Stimulated activated CD4-positive, alpha-beta T cell treated with anti-CD3 and anti-CD28 coated beads, Interleukin-2, amount 100 ng/mL, for 24 hours (primary cell): ENCODE results near the gene ITPRID1.

ENCODE experiments used
- DNase-seq, 2 donors: peaks; one replicate each; pipeline ENCODE4 v3.0.0-alpha.2; 2020

ITPRID1 gene

DNA sequence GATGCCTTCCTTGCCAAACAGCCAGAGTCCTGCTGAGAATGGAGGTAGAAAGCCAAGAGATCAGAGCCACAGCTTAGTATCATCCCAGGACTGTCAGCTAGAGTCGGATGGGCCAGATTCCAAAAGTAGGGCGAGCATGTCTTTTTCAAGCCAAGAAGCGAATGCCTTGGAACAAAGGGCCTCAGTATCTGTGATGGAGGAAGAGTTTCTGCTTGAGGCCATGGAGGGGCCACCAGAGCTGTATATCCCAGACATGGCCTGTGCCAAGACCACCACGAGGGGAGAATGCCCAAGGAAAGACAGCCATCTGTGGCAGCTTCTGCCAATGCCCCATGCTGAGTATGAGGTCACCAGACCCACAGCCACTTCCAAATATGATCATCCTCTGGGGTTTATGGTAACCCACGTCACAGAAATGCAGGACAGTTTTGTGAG is 128.8 kb downstream of the ITPRID1 start:
- no peak for DNase-seq

DNA sequence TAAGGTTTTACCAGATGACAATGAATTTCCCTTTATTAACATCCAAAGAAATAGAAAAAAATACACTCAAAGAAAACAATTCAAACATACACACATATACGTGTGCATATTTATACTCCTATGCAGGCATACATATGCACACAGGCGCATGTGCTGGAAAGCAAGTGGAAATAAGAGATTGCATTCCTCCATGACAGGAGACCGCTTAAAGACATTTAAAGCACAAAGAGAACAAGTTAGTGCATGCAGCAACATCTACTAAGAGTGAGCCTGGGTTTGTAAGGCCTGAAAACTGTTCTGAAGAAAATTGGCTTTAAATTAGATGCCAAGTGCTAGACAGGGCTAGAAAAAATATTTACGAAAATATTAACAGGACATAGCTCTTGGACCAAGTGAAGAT is 133.1 kb downstream of the ITPRID1 start:
- no peak for DNase-seq

DNA sequence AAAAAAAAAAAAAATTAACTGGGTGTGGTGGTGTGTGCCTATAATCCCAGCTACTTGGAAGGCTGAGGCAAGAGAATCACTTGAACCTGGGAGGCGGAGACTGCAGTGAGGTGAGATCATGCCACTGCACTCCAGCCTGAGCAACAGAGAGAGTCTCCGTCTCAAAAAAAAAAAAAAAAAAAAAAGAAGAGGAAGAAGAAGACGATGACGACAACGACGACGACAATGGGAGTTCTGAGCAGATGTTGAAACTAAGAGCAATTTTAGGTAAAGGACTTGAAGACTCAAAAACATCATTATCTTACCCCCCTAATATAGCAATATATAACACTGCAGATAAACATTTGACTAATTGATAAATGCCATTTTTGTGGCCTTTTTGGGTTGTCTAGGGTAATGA is 133.6 kb downstream of the ITPRID1 start:
- DNase-seq = no peak

DNA sequence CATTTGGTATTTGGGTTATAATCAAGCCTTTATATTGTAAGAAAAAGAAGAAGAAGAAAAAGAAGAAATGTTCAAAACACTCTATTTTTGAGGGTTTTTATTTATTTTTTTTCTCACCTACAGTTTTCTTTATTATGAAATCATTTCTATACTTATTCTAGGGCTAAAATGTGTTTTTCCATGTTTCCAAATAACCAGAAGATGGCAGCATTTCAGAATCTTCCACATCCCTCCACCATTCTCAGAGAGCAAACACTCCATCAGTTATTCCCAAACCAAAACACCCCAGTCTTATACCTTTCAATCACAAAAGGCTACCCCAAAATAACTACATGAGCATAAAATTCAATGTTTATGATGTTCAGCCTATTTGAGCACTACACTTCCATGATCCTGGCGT is 134.4 kb downstream of the ITPRID1 start:
- DNase-seq = no peak

DNA sequence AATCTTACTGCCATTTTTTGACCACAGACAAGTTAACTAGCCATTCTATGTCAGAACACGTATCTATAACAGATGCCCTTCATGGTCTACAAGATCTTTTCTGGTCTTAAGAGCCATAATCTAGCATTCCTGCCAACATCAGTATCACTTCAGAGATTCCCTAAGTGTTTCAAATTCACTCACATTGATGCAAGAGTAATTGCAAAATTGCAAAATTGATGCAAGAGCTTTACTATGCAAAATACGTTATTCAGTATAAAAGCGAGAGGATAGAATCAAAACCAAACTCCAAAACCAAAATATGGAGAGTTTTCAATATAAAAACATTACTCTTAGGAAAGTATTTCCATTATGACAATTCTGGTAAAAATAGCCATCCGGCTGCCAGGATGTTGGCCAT is 135.0 kb downstream of the ITPRID1 start:
- DNase-seq = no peak

DNA sequence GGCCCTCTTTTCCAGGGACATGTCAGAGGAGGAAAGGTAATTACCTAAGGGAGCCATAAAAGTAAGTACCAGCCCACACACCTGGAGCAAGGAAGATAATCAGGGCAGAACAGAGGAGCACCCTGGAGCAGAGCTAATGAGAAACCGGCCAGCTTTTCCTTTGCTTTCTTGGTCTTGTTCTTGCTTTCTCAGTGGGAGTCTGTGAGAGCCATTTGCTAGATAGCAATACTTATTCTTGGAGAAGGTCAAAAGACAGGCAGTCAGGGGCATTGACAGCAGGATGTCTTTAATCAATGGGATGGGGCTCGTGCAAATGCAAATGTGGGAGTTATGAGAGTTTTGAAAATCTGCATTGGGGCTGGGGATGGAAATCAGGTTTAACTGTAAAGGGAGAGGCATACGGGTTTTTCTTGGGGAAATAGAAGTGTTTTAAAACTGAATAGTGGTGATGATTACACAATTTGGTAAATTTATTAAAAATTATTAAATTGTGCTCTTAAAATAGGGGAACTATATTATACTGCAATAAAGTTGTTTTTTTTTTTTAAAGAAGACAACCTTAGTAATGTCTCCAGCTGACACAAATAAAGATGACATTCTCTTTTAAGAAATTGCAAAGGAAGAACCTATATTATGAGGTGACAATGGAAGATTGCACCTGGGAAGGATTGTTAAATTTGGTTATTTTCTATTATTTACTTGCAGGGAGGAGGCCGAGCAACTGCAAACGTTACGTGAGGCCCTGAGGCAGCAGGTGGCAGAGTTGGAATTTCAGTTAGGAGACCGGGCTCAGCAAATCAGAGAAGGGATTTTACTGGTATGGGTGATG is 137.6 kb downstream of the ITPRID1 start:
- no peak for DNase-seq

DNA sequence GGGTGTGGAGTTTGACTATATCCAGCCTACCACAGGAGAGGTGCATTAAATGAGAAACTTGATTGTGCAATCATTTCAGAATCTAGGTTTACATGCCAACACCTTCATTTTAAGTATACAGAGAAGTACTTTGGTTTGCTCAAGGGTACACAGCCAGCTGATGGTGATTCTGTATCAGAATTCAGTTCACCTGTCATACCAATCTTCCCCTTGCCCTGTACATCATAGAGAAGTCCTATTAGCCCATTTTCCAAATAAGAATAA is 138.1 kb downstream of the ITPRID1 start:
- no peak for DNase-seq

DNA sequence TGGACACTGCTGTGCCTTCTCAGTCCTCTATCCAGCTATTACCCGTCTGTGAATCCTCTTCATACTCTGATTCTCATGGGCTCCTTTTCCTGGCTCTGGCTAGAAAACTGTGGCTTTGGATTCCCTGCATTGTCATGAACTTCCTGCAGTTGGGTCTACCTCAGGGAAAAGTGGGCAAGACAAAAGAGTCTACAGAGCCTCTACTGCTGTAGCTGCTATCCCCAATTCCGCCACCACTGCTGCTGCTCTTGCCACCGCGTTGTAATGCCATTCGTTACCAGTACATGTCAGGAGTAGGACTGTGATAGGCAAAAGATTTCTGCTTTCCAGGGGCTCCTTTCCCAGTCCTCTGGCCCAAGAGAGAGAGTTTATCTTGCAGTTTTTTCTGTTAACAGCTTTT is 149.2 kb downstream of the ITPRID1 start:
- no peak for DNase-seq

DNA sequence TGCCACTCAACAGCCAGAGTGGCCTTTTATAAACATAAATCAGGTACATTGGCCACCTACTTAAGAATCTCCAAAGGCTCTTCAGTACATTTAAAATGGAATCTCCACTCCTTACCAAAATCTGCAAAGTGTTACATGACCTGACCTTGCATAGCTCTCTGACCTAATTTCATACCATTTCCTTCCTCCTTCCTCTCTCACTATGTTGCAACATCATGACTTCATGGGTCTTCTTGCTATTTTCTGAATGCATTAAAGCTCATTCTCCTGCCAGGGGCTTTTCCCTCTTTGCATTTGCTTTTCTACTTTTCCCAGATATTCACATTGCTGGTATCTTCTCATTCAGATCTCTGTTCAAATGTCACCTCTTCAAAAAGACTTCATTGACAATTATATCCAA is 151.0 kb downstream of the ITPRID1 start:
- DNase-seq = no peak

DNA sequence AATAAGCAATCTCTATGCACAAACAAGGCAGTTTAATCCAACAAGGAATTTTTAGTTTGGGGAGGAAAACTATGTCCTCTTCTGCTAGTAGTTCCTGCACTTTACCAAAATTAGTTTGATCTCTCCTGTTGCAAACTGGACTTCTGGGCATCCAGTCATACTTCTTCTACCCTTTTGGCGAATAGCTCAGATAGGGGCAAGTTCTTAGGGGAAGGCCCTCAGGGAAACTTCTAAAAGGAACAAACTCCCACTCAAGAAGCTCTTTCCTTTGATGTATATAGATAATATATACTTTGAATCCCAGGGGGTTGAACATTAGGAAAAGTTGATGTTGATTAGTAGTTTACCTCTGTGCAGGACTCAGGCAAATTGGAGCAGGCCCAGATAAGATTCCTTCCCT is 151.7 kb downstream of the ITPRID1 start:
- no peak for DNase-seq

DNA sequence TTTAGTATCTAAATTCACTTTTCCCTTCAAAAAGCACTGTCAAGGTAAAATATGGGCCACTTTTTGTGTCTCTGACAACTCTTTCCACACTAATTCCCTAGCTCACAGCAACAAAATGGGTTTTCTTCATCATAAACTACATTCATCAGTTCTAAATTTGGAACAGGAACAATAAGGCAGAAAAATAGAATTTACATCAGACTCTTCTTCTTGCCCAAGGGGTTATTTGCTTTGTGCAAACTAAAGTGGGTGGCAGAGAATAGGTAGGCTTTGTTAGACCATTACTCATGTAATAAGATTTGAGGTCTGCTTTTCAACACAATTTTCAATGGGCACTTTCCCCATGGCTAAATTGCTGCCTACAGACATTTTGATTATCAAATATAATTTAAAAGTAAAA is 155.6 kb downstream of the ITPRID1 start:
- DNase-seq = no peak

DNA sequence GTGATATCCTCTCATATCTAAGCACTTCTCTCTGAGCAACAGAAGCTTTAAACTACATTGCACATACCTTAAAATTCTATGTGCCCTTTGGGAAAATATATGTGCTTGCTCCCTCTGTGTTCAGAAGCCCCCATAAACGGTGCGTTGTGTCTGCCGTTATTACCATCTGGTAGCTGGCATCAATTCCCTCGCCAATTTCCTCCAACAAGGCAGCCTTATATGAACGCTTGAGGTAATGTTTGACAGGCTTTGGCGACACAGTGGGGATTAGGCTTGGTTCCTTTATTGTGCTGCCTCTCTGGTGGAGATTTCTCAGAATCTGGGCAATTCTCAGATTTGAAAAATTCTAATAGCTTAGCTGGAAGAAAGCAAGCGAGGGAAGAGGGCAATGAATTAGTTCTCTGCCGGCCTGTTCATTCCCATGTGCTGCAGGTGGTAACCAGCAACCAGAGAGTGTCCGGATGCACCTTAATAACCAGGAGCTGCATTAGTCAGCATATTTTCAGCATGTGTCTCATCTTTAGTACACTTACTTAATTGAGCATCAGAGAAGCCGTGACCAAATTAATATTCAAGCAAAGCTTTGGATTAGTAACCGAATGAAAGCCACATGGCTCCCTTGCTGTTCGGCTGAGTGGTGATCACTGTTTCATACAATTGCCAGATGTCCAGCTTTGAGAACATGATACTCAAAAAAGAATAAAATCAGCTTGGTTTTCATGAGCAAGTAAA is 165.8 kb downstream of the ITPRID1 start:
- DNase-seq = no peak

DNA sequence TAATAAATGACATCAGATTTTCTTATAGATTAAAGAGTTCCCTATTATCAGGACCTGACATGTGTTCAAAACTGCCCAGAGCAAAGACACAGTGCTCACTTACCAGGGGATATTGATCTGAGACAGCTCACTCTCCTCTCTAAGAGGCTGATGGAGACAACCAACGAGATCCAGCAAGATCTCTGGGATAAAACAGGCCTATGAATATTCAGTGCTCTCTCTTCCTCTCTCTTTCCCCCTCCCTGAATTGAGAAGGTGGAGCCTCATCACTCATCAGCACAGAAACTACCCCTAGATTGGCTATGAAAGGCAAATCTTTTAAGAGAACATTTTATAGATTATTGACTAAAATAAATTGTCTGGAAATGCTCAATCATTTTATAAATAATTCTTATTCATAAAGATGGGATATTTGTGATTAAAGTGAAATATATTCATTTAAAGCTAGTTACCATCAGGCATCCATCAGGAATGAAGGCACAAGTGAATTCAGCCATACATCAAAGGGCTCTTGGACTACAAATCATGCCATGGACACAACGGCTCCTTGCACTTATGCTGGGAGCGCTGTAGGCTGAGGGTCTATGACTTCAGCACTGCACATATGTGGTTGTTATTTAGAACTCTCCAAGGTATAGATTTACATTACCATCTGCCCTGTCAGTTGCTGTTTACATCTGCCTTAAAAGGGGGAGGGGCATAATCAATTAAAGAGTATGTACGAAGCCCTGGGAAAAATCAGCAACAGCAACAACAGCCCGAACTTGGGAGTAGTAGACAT is 169.7 kb downstream of the ITPRID1 start:
- no peak for DNase-seq

DNA sequence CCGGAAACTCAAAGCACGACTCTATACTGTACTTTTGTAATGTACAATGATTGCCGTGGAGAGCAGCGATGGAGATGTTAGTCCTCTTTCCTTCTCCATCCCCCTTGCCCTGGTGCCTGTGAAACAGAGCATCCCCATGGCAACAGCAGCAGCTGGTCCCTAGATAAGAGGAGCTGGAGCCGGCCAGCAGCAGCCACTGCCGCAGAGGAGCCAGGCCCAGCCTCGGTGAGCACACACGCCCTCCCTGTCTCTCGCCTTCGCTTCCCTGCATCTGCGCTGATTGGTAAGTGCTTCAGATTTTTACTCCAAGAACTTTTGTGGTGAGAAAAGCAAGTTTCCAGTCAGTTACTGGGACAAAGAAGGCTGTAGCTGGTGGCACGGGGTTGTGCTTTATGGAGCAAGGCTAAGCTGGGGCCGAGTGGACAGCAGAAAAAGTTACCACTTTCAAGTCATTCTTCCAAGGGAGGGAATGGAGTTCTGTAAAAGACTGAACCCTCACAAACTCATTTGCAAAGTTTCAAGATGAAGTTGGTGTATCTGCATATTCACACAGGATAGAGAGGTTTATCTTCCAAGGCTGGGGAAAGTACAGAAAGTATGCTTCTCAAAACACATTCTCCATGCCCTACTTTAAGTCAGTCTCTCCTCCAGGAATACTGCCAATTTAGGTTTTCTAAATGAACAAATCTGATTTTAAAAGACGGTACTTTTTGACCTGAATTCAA is 173.3 kb downstream of the ITPRID1 start, which contains the start of gene PPP1R17:
PPP1R17 (plus strand) TSS at position 192 of the 725 bp plus-strand sequence. CDS start 5,227 bp downstream, outside the sequence.
- no peak for DNase-seq

DNA sequence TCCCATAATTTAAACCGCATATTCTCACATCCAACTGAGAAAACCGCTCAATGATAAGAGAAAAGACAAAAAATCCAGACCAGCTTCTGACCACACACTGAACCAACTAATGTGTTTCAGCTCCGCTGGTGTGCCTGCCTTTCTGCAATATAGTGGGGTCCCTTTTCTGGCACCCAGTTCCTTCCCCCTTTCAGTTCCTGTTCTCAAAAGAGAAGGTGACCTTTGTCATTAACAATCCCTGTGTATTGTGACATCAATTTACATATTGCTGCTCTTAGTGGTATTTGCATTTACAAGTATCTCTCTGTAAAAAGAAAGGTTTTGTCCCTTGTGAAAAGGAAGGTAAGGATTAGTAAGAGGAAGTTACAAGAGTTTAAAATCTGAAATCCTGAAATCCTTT is 174.5 kb downstream of the ITPRID1 start:
- DNase-seq = no peak

DNA sequence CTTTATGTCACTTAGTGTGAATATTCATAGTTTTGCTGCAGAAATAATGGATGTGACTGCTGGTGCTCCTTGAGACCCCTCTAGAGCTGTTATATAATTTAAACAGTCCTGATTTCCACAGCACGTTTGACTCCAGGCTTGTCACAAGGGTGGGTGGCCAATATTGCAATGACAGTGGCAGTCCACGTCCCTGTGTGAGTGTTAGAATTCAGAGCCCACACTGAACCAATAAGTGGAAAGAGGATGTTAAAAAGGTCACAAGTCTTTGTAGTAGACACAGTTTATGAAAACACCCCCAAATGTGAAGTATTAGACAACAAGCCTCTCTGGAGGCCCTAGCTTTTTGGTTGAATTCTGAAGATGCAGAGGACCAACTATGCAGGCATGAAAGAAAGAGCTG is 175.1 kb downstream of the ITPRID1 start:
- no peak for DNase-seq

DNA sequence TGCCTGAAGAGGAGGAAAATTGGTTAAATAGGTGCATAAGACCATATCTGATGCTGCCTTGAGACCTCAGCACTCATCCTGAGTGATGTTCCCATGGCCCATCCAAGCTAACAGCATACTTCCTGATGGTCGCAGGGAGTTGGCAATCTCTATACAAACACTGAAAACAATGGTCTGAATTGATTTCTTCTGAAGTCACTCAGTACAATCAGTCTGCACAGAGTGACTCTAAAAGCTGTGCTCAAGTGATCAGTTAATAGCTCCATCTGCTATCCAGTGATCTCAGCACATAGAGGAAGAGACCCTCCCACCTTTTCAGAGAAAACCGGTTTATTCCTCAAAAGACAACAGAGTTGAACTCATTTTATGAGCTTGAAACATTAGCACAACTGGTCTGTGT is 177.0 kb downstream of the ITPRID1 start:
- DNase-seq = no peak

DNA sequence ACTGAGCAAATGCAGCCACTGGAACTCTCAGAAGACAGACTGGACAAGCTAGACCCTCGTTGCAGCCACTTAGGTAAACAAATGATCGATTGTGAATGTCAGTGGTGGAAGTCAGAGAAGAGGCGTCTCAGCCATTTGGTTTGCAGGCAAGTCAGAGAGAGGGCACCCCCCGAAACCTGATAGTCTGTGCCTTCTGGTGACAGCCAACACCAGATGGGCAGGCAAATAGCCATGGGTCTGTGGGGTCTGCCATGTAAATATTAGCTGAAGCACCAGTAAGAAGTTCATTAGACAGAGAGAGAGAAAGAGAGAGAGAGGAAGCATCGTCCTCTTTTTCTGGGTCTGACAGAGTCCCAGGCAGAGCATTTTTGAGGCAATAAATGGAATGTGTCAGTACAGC is 178.6 kb downstream of the ITPRID1 start:
- DNase-seq = no peak

DNA sequence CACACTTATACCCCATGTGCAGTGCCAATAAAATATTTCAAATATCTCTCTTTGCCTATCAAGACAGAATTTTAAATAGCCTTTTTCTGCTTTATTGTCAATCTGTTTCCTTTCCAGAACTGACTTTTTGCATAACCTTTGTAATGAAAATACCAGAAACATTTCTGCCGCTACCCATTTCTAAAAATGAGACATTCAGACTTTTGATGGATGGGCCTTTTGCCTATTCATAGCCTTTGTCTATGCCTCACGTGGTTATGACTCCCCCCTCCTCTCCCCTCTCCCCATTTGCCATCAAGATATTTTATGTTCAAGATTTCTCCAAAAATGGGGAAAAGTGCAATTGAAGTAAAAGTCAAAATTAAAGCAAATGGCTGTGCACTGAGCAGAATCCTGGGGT is 179.0 kb downstream of the ITPRID1 start:
- DNase-seq = no peak

DNA sequence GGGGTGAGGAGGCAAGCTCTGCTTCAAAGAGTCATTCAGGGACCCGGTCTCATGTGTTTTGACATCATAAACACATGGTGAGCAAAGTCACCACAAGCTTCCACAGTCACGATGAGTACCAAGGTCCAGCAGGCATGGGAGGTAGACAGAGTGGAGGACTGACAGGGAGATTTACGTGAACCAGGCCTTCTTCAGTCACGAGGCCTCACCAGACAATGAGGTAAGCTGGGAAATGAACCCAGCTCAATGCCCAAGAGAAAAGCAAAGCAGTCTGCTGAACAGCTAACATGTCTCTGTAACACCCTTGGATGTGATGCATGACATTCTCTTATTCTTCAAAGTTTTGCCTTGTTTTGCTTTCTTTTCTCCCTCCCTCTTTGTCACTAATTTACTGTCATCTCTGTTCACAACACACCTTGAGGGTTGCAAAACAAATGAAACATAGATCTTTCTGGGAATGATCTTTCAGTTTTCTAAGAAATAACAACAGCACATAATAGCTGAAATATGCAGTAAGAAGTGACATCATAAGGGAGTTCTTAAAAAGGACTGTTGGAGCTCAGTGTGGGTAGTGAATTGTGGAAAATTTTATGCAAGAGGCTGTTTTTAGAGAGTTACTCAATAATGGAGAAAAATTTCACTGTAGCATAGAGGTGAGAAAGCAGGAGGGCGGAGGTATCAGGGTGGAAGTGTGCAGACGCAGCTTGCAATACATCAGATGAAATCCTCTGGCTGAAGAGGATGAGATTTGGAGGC is 182.1 kb downstream of the ITPRID1 start:
- no peak for DNase-seq

DNA sequence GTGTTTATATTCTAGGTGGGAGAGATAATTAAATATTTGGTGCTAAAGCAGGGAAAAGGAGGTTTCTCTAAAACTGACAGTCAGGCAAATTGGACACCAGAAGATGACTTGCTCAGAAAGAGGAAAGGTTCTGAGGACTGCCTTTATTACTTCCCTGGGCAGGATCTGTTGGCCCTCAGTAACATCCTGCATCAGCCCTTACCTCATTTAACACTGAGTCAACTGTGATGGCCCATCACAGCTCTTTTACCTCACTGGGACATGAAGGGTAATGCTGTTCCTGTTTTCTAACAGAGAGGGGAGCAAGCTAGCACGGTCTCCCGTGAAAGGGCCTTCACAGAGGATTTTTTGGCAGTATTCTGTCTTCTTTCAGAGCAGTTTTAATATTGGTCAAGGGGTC is 185.2 kb downstream of the ITPRID1 start:
- no peak for DNase-seq

DNA sequence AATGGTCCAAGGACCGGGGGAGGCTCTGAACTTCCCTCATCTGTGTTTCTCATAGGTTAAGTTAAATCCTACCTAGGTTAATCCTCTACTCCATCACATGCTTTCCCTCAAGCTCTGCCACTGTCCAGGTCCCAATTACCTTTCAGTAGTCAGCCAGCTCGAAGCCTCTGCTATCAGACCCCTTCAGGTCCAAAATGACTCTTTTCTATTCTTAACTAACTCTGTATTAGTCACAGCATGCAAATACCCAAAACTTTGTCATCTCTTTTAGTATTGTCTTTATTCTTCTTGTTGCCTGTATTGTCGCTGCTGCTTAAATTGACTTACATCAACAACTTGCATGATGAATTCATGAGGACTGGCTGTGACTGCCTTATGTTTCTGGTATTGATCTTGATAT is 188.5 kb downstream of the ITPRID1 start:
- DNase-seq = no peak
